Ramos (cell line): ENCODE measurements around the gene TFCP2L1.

Source experiments
- in situ Hi-C: fragments of 300-500 bp; cut with MboI; formaldehyde crosslinking; loops from one replicate; pipeline ENCODE4 v1.14.3; 2022; ENCODE audit warnings: low sequenced_read_pairs; ENCODE audit not compliant: unreplicated experiment

TFCP2L1 gene

DNA sequence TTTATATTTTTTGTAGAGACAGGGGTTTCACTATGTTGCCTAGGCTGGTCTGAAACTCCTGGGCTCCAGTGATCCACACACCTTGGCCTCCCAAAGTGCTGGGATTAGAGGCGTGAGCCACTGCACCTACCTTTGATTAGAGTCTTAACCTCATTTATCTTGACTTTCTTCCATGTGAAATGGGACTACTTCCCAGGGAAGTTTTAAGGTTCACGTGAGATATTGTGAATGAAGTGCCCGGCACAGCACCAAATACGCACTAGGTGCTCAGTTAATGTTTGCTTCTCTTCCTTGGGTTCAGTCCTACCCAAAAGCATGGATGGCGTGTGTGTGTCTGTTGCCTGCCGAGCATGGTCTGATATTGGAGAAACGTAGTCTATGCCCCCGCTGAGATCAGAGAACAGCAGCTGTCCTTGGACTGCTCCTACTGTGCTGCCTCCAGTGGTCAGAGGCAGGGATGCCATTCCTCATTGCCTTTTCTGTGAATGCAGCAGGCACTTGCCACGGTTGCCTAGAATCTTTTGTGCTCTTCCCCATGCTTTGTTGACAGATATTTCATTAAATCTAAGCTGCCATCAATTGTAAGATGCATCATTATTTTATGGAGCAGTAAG lies 12.3 kb upstream of the TFCP2L1 start:
- in situ Hi-C loops = no loop called here

DNA sequence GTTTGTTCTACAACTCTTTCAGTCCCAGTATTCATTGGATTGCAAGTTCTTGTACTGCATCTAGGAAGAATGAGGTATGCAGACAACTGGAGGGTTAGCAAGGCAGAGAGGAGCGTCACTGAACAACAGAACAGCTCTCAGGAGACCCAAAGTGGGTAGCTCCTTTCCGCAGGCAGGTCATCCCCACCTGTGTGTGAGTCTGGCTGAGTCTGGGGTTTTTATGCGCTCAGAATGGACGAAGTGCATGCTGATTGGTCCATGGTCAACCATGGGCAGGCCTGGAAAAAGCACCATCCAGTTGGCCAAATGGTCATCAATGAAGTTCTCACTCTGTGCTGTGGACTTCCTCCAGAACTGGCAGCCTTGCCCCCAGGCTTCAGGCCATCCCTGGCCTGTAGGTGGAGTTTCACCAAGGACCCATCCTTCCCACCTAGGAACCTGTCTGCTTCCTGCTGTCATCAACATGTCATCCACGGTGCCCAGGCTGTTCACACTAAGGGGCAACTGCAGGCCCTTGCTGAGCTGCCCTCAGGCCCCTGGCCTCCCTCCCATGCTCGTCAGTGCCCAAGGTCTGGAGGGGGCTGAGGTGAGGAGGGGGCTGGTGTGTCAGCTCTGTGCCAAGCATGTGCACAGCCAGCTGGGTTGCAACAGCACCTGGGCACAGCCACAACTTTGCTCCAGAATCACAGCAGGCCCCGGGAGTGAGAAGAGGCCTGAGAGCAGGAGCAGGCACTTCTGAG lies 11.1 kb upstream of the TFCP2L1 start:
- in situ Hi-C loops = no loop called here

DNA sequence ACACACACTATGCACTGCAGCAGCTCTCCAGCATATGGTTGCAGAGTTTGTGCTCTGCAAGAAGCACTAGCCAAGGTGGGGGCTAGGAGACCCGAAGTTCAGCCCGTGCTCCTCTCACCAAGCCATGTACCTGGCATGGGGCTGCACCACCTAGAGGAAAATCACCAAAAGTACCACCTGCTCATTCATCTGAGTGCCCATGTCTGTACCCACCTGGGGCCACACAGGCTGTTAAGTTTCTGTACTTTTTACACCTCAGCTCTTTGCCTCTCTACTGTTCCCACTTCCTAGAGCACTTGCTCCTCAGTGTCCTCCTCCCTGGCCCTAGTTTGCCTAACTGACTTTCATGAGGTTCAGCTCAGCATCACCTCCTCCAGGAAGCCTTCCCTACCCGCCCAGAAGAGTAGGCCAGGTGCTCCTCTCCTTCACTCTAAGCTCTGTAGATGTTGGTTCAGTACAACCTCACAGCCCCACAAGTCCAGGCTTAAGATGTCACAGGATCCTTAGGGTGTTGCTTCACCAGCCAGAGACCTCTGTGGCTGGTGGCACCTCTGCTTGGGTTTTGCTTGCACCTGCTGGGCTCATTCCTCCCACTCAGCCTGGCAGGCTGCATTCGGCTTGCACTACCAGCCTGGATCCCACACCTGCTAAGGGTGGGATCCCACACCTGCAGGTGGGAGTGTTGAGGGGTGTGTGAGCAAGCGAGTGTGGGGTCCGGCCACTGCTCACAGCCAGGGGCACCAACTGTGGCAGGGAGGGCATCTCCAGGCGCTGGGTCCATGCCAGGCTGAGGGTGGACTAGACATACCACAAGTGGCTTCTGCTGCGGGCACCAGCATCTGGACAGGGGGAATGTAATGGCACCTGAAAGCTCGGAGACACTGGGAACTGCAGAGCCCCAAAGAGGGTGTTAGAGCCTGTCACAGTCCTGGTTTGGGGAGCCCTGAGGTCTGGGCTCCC lies 10.2 kb upstream of the TFCP2L1 start:
- in situ Hi-C loops = no loop called here

DNA sequence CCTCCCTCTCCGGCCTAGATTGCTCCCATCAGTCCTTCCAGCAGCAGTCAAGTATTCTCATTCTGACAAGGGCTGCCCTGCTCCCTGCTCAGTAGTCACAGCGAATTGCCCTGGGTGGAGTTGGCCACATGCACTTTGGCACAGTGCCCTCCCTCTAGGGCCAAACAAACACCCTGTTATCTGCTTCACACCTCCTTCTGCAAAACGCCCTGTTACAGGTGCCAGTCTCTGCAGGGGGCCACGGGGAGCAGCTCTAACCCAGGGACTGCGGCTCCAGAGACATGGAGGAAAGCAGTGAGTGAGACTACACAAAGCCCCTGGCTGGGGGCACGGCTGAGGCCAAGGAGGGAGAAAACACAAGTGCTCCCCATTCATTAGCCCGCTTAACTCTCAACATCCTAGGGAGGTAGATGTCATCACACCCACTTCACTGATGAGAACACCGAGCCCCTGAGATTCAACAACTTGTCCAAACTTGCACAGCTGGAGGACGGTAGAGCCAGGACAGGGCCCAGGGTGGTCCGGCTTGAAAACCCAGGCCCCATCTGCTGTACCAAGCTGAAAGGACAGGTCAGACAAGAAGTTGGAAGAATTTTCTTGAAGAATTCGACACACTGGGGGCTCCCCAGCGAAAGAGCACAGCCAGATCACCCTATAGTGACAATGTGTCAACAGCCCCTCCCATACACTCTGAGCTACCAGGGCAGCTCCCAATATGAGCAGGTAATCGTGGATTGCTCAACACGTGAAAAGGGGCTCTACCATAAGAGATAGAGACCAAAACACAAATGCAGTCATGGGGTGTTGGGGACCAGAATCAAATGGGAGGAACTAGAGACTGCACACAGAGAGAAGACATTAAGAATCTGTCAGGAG lies 8.7 kb upstream of the TFCP2L1 start:
- in situ Hi-C loops = no loop called here

DNA sequence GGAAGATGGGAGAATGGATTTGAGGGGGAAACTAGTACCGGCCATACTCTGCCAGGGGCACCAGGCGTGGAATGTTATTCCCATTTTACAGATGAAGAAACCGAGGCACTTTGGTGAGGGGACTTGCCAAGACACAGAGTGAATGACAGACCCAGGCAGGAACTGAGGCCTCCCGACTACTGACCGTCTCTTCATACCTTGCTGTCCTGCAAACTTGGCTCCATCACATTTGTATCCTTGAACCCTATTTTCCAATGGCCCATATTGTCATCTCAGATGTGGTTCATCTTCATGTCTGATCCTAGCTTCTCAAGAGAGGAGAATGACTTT lies 6.2 kb upstream of the TFCP2L1 start:
- in situ Hi-C loops = no loop called here

DNA sequence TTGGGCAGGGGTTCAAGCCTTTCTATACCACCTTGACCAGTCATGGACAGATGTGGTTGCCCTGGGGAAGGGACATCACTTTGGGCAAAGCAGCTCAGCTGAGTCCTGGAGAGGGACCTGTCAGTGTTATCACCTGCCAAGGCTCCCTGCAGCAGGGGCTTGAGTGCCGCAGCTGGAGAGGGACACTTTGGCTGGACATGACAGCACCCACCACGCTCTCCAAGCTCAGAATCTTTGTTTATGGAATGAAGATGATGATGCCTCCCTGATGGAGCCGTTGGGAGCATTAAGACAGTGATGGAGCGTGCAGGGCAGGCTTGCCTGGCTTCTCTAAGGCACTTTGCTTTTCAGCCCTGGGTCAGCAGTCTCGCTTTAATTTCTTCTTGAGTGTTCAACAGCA lies 4.3 kb upstream of the TFCP2L1 start:
- in situ Hi-C loops = no loop called here

DNA sequence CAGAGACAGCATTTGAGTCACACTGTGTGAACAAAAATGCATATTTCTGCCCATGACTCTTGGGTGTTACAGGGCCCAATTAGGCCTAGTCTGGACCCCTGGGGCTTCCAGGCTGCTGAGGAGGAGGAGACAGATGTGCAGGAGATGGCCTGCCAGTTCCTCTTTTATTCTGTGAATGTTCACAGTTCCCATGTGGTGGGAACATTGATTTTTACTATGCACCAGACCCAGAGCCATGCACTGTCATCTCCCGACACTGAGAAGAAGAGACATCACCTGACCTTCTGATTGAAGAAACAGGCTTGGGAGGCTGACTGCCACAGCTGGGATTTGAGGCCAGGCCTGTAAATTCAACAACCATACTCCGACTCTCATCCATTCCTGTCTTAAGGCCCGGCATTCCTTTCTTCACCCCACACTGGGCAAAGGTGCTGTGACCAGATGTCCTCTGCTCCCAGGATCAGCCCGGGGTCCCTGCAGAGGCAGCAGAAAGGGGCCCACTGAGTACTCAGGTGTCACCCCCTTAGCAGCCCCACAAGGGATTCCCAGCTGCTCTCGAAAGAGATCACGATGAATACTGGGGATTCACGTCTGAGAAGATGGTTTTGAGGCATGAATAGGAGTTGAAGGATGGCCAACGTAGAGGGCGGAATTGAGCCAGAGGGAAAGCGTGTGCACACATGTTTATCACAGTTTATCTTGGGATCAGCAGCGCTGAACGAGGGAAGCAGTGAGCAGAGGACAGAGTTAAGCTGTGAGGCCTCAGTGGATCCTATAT lies 3.6 kb upstream of the TFCP2L1 start:
- in situ Hi-C loops = no loop called here

DNA sequence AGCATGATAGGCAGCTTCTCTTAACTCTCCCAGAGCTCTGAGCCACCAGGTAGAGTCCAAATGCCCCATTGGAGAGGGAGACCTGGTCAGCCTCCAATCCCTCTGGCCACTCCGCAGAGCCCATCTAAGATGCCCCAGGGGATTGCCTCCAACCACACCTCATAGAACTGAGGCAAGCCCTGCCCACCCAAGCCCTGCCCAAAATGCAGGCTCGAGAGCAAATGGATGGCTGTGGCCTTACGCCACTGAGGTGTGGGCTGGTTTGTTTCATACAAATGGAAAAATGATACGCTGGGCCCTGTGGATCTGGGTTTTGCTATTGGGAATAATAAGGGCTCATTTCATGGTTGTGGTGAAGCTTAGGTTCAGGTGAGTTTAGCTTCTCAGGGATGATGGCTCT lies 3.0 kb upstream of the TFCP2L1 start:
- in situ Hi-C loops = no loop called here

DNA sequence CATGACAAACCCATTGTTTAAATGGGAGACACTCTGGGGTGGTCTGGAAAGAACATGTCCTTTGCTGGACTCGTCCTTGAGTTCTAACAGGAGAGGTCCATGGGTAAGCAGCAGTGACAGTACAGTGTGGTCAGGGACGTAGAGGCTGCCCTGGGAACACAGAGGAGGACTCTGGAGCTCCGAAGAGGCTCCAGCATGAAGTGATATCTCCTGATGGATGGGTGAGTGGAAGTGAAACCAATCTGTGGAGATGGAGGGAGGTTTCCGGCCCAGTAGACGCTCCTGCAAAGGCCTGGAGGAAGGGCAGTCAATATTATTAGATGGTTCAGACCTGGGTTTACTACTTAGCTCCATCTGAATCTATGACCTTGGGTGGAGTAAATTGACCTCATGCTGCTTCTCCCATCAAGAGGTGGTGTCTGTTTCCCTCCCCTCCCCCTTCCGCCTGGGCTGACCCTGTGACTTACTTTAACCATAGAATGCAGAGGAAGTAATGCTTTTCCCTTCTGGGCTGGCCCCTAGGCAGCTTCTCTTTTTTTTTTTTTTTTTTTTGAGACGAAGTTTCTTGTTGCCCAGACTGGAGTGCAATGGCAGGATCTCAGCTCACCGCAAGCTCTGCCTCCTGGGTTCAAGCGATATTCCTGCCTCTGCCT lies 2.3 kb upstream of the TFCP2L1 start:
- in situ Hi-C loops = no loop called here

DNA sequence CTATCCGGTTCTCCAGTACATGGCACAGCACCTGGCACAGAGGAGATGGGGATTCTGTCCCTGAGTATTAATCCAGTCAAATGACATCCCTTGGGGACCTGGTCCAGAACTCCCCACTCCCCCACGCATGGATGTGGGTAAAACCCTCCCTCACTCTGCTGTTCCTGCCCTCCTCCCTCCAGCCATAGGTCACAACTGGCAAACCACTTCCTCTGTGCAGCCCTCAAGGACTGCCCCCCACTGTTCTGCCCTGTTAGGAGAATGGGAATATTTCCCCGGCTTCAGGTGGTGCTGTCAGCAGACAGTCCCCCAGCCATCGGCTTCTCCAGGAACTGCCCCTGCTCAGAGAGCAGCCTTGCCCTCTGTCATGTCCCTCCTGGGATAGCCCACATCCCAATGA lies 1.5 kb upstream of the TFCP2L1 start:
- in situ Hi-C loops = no loop called here

DNA sequence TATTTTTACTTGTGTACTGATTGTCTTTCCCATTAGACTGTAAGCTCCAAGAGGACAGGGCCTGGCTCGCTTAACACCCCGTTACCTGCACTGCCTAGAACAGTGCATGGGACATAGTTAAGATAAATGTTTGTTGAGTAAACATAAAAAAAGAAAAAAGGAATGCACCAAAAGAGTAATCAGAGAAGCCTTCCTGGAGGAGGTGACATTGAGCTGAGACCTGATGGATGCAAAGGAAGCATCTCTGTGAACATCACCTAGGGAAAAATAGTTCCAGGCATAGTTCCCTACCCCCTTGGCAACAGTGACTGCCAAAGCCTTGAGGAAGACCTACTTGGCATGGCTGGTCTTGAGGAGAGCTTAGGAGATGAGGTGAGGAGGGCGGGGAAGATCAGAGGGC lies 924 bp upstream of the TFCP2L1 start:
- in situ Hi-C loops = no loop called here

DNA sequence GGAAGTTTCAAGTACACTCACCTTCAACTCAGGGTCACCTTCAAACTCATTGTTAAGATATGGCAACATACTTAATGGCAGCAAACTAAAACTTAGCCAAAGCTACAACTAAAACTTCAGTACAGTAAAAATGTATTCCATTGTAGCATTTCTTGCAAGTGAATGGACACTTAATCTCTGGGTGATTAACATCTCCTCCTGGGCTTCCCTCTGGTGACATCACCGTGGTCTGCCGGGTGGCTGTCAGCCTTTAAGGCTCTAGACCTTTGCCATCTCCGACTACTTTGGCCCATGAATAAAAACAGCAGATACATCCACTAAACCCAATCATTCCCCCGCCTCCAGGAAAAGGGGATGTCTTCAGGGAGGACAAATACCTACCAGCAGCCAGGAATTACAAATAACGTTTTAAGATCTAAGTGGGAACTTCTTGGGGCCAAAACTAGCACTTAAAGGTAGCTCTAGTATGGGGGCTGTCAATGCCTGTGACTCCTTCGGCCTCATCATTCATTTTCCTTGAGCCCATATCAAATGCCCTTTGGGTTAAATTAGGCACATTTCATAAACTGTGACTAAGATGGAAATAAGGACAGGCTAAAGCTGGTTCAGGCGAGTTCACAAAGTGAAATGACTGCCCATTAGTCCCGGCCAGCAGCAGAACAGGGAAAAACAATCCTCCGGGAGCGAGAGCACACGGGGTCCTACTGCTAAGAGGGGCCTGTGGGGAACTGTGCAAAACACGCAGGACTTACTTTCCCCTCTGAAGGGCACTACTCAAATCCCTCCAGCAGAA lies 1.1 kb downstream of the TFCP2L1 start:
- in situ Hi-C loops = no loop called here

DNA sequence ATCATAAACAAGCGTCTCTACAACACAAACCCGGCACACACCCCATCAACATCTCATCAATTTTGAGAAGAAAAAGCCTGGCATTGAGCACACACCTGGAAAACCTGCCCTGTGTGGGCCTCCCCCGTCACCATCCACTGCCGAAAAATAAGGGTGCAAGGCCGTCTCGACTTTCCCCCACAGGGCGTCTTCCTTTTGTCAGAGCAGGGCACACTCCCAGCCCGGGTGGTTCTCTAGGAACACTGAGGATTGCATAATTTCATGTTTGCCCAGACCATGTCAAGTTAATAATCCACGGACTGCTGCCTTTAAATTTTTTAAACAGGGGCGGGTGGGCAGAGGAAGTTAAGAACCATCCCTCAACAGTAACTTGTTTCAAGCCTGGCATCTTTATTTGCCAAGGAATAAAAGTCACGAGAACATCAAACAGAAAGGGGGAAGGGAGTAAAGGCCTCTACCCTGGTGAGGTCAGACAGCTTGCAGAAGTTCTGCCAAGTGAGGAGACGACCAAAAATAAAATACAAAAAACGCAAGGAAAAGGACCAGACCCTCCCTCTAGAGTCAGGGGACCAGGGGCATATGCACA lies 2.1 kb downstream of the TFCP2L1 start:
- in situ Hi-C loops = no loop called here

DNA sequence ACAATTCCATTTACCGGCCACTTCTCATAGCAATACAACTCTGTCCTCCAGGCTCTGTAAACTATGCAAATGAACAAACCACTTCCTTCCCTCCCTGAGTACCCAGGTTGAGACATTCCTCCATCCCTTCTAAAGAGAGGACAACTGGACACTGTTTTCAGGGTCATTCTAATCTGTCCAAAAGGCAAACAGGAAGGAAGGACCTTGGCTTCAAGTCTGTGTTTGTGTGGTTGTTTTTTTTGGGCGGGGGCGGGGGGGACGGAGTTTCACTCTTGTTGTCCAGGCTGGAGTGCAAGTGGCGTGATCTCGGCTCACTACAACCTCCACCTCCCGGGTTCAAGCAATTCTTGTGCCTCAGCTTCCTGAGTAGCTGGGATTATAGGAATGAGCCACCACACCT lies 3.3 kb downstream of the TFCP2L1 start:
- in situ Hi-C loops = no loop called here

DNA sequence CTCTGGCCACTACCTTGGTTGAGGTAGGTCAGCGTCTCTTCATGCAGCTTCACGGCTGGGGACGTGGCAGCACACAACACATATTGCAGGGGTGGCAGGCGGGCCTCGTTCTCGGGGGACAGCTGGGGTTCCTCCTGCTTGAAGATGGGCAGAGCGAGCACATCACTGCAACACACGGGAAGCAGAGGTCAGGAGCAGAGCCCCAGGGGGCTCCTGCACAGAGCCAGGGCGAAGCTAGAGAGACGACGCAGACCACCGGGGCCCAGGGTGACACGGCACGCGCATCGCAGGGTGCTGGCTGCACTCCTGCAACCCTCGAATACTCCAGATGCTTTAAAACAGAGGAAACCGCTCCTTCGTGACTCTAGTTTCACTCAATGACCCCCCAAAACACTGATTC lies 3.9 kb downstream of the TFCP2L1 start:
- in situ Hi-C loops = no loop called here

DNA sequence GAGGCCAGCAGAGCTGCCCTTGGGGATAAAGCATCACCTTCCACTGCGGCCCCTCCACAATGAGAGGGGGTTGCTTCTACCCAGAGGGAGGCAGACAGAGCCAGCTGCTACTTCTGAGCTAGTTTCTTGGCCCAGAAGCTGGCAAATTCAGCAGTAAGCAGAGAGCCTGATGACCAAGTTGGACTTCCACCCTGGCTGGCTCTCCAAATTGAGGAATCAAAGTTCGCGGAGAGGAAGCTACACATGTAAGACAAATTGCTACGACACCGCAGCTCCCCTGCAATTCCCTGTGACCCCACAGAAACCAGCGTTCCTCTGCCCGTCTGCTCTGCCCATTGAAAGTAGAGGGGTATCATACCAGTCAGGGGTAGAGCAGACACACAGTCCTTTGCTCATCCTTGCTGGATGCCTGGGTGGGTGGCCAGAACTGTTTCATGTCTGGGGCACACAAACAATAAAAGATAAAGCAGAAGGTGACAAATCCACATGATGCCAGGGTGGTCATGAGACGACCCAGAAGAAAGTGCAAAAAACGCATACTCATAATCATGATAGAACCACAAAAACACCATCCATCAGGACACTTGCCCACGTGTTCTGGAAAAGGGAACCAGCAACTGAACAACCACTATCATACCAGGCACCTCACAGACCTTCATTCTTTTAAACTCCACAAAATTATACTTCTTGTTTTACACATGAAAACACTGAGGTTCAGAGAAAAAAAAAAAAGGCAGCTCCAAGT lies 5.4 kb downstream of the TFCP2L1 start:
- in situ Hi-C loops = no loop called here

DNA sequence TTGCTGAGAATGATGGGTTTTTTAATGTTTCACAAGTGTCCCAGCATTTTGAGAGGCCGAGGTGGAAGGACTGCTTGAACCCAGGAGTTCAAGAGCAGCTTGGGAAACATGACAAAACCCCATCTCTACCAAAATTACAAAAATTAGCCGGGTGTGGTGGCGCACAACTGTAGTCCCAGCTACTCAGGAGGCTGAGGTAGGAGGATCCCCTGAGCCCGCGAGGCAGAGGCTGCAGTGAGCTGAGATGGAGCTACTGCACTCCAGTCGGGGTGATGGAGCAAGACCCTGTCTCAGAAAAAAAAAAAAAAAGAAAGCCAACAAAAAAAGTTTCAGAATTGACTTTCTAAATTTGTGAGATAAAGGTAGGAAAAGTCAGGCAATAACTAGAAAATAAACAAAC lies 8.7 kb downstream of the TFCP2L1 start:
- in situ Hi-C loops = no loop called here
